PC-3 (cell line): Measurements from ENCODE around the gene NAV1. TPM values are rescaled to one million over a fixed set of nuclear protein-coding genes. Genes with fewer than 3 reads are reported as not detected.
A peak's percentile ranks its signal among the peaks of the same experiment; 100 is the strongest.

Experiments
- ATAC-seq: fragments of 200-7000 bp; cut with Tn5 transposase; 2 replicates; pipeline ENCODE4 v1.9.1; 2020; ENCODE audit warnings: mild to moderate bottlenecking, moderate library complexity
- Bru-seq: library from RNA; stranded (reverse); fragments of 400-500 nt; gene quantifications from one replicate; lab custom pipeline; 2021; lab: Mats Ljungman, UMichigan
- BruChase-seq, 2 experiments: library from RNA; stranded (reverse); fragments of 400-500 nt; gene quantifications; one replicate each; lab custom pipeline; 2021; lab: Mats Ljungman, UMichigan
- BruUV-seq: library from RNA; stranded (reverse); fragments of 400-500 nt; replicated peaks from 2 replicates; lab custom pipeline; 2021; lab: Mats Ljungman, UMichigan
- CTCF ChIA-PET: fragments of 300-600 bp; sonication (Branson Sonifier 250); formaldehyde crosslinking; loops from one replicate; lab custom pipeline; 2022; ENCODE audit warnings: antibody characterized with exemption; lab: Charles Lee
- POLR2A ChIA-PET: fragments of 300-600 bp; sonication (Branson Sonifier 250); formaldehyde crosslinking; loops from one replicate; lab custom pipeline; 2022; ENCODE audit warnings: antibody characterized with exemption; ENCODE audit not compliant: unreplicated experiment; lab: Charles Lee
- DNase-seq: peaks from one replicate; pipeline ENCODE4 v3.0.0-alpha.2; 2015
- H2AFZ ChIP-seq: fragments of 300-600 bp; sonication (generic); 2 replicates; pipeline ENCODE4 v1.6.0; 2016; ENCODE audit warnings: antibody characterized with exemption, low read length
- H3F3A ChIP-seq: fragments of 300-600 bp; sonication (generic); one replicate; pipeline ENCODE4 v1.6.0; 2017; ENCODE audit warnings: antibody characterized with exemption, low read length, control low read depth, mild to moderate bottlenecking; ENCODE audit not compliant: unreplicated experiment
- H3K27ac ChIP-seq: fragments of 300-600 bp; sonication (generic); 2 replicates; pipeline ENCODE4 v1.5.1; 2016; ENCODE audit warnings: mild to moderate bottlenecking, low read length
- H3K27me3 ChIP-seq: fragments of 300-600 bp; sonication (generic); 2 replicates; pipeline ENCODE4 v1.6.1; 2016; ENCODE audit warnings: low read length, mixed read lengths
- H3K36me3 ChIP-seq: fragments of 300-600 bp; sonication (generic); 2 replicates; pipeline ENCODE4 v1.6.1; 2016; ENCODE audit warnings: low read depth, mixed run types, low read length, mixed read lengths
- H3K4me1 ChIP-seq: fragments of 300-600 bp; sonication (generic); 2 replicates; pipeline ENCODE4 v1.5.1; 2016; ENCODE audit warnings: low read length; ENCODE audit not compliant: insufficient read depth
- H3K4me2 ChIP-seq: fragments of 300-600 bp; sonication (generic); 2 replicates; pipeline ENCODE4 v1.6.0; 2016; ENCODE audit warnings: low read length
- H3K4me3 ChIP-seq: fragments of 300-600 bp; sonication (generic); 2 replicates; pipeline ENCODE4 v1.5.1; 2016; ENCODE audit warnings: mild to moderate bottlenecking, low read length, mixed read lengths
- H3K79me2 ChIP-seq: fragments of 300-600 bp; sonication (generic); 2 replicates; pipeline ENCODE4 v1.6.1; 2017; ENCODE audit warnings: low read length, mixed read lengths
- H3K9ac ChIP-seq: fragments of 300-600 bp; sonication (generic); 2 replicates; pipeline ENCODE4 v1.6.0; 2016; ENCODE audit warnings: mild to moderate bottlenecking, low read length
- H3K9me2 ChIP-seq: fragments of 300-600 bp; sonication (generic); replicated peaks from 2 replicates; pipeline ENCODE4 v1.6.1; 2016; ENCODE audit warnings: mixed run types, low read length, mixed read lengths
- H3K9me3 ChIP-seq: fragments of 300-600 bp; sonication (generic); 2 replicates; pipeline ENCODE4 v1.6.1; 2016; ENCODE audit warnings: low read length, mixed read lengths
- H4K20me1 ChIP-seq: fragments of 300-600 bp; sonication (generic); 2 replicates; pipeline ENCODE4 v1.6.1; 2016; ENCODE audit warnings: low read length, mixed read lengths
- CTCF ChIP-seq: fragments of 300-600 bp; sonication (generic); conservative IDR thresholded peaks from 2 replicates; pipeline ENCODE4 v1.5.1; 2017; ENCODE audit warnings: antibody characterized with exemption, low read depth, mild to moderate bottlenecking, low read length
- EZH2 ChIP-seq: fragments of 300-600 bp; sonication (generic); IDR thresholded peaks from one replicate; pipeline ENCODE4 v1.6.1; 2017; ENCODE audit warnings: antibody characterized with exemption, mild to moderate bottlenecking, low read length; ENCODE audit not compliant: unreplicated experiment
- EZH2phosphoT487 ChIP-seq: fragments of 300-600 bp; sonication (generic); IDR thresholded peaks from 2 replicates; pipeline ENCODE4 v1.6.1; 2018; ENCODE audit warnings: mild to moderate bottlenecking, antibody characterized with exemption, low read length, borderline replicate concordance
- intact Hi-C: fragments of 100-400 bp; cut with micrococcal nuclease; formaldehyde crosslinking; loops from 2 replicates; pipeline ENCODE4 v1.9.0; 2023
- long read RNA-seq: library from polyadenylated mRNA; unstranded; transcript quantifications from one replicate; pipeline ENCODE4 v2.0.0, GENCODE V29; 2021; ENCODE audit not compliant: unreplicated experiment
- total RNA-seq: library from RNA; depleted of rRNA; stranded (reverse); fragments of >200 nt; gene quantifications from 2 replicates; pipeline ENCODE4 v1.2.3, GENCODE V29; 2014; rRNA removed

The NAV1 gene
- total RNA-seq (2.6 and 6.5 TPM in 2 replicates), Bru-seq, nascent RNA (percentile 47 among the genes with signal in this experiment), BruChase-seq, experiment 1, labeled RNA remaining after a 6-hour chase (percentile 49 among the genes with signal in this experiment), BruChase-seq, experiment 2, labeled RNA remaining after a 2-hour chase (percentile 42 among the genes with signal in this experiment)
- long read RNA-seq, partial matches to known transcripts = 1 of 6 reads
- long read RNA-seq, other reads (novel, unspliced or antisense) = 5 of 6 reads

- ATAC-seq = peak; percentile 56
- intact Hi-C loops = no loop called here
- ChIA-PET CTCF (no interaction called here), POLR2A (no interaction called here)
- Histone ChIP-seq H3K79me2 (no peaks in the 10 kb centered on the region), H2AFZ (peak within 1 kb of the TSS; percentile 94), H3K9ac (peak within 1 kb of the TSS; percentile 32; the same call in 1 of the 2 replicates), H3K4me2 (peak within 1 kb of the TSS; percentile 90), H3K4me1 (peaks cover 31% of the 10 kb centered on the region), H3K27ac (no peak within 1 kb of the TSS), H3K36me3 (no peaks in the 10 kb centered on the region), H3K4me3 (peak within 1 kb of the TSS; percentile 79), H3K27me3 (no peaks in the 10 kb centered on the region), H3K9me2 (no peaks in the 10 kb centered on the region), H3F3A (no peaks in the 10 kb centered on the region), H4K20me1 (no peaks in the 10 kb centered on the region), H3K9me3 (no peaks in the 10 kb centered on the region)
- TF ChIP-seq EZH2phosphoT487 = no peak
- TF ChIP-seq EZH2 = no peak
- TF ChIP-seq CTCF = no peak
- no TSS peak for BruUV-seq
- DNase-seq = peak; percentile 71
These were observed at the start of gene NAV1 for GRCh38 chr1:201538612-201539551. NAV1 (plus strand) TSS chr1:201539127; CDS start chr1:201622885, 83,758 bp downstream.

GRCh38 chr1:201489643-201490261 is 49.2 kb upstream of the NAV1 start:
- no peak for TF ChIP-seq EZH2phosphoT487
- TF ChIP-seq CTCF = no peak
- TF ChIP-seq EZH2 = no peak
- ChIA-PET POLR2A (no interaction called here), CTCF (interaction anchor here (0.5 to 1.4 kb wide), 3 partner anchors 9 to 634 kb away, joined by 3 to 4 read pairs (median 3); no protein-coding TSS in a partner anchor)
- DNase-seq (no peak), ATAC-seq (peak; percentile 42)
- H3K9me3 ChIP-seq = no peaks in the 10 kb centered on the region
- H3K27ac ChIP-seq = peak overlapping the region; percentile 79
- H3K36me3 ChIP-seq = peaks cover 51% of the 10 kb centered on the region
- no peaks in the 10 kb centered on the region for H3K27me3 ChIP-seq
- no peaks in the 10 kb centered on the region for H4K20me1 ChIP-seq
- peak overlapping the region; percentile 31; the same call in 1 of the 2 replicates for H3K9ac ChIP-seq
- H3K4me3 ChIP-seq = peak overlapping the region; percentile 34; the same call in 1 of the 2 replicates
- peaks cover 27% of the 10 kb centered on the region for H3K4me1 ChIP-seq
- H2AFZ ChIP-seq = no peak overlapping the region
- H3K4me2 ChIP-seq = peak overlapping the region; percentile 54
- no peaks in the 10 kb centered on the region for H3K79me2 ChIP-seq
- BruUV-seq = TSS peak; percentile 99
- no peaks in the 10 kb centered on the region for H3K9me2 ChIP-seq
- H3F3A ChIP-seq = peaks cover 4% of the 10 kb centered on the region
- intact Hi-C loops = loop anchor here (2.0 kb wide), 1 partner anchor 17 kb away; the partner anchor contains the start of gene CSRP1
